Measurements from ENCODE around the gene C1QTNF5. TPM values are rescaled to one million over a fixed set of nuclear protein-coding genes. Genes with fewer than 3 reads are reported as not detected.
A peak's percentile ranks its signal among the peaks of the same experiment; 100 is the strongest.

The C1QTNF5 gene
- total RNA-seq, 4 donors from 2014 or later = 4.0 to 16.0 (median 6.0) TPM

GRCh38 chr11:119369132-119369925 is 28.6 kb upstream of the C1QTNF5 start:
- Histone ChIP-seq H3K27ac (peak overlapping the region; percentile 96 to 99 (median 98)), H3K4me3 (peak overlapping the region in 2 of 4 donors; percentile 17 to 24), H3K9me3 (no peaks in the 10 kb centered on the region), H3K4me1 (peaks cover 97 to 99% of the 10 kb centered on the region in 2 donors), H3K27me3 (no peaks in the 10 kb centered on the region), H3K36me3 (no peaks in the 10 kb centered on the region)
- peak; percentile 8 to 12 for ATAC-seq
- in situ Hi-C loops (cut with MboI; ENCODE audit: low sequenced_read_pairs in 4 of 4) = no loop called here
- intact Hi-C loops (cut with DNase I; ENCODE audit: low total_unique reads) = no loop called here
- peak in 1 of 2 donors; percentile 15 for TF ChIP-seq POLR2A (IDR thresholded peaks at IDR 0.05)
- no peak for TF ChIP-seq CTCF (IDR thresholded peaks at IDR 0.05 in 4 of 5, conservative IDR thresholded peaks at IDR 0.05 in 1 of 5)
- peak; percentile 75 to 88 for DNase-seq

- in situ Hi-C loops (cut with MboI; ENCODE audit: low sequenced_read_pairs in 4 of 4) = no loop called here
- peak overlapping the region; percentile 96 to 99 (median 98) for H3K27ac ChIP-seq
- intact Hi-C loops (cut with DNase I; ENCODE audit: low total_unique reads) = loop anchor here (1.0 kb wide), 1 partner anchor 8 kb away; no protein-coding TSS in a partner anchor
- ATAC-seq (peak; percentile 7 to 10), DNase-seq (peak; percentile 83 to 98)
- peak in 1 of 5 experiments; percentile 1 for TF ChIP-seq CTCF (IDR thresholded peaks at IDR 0.05 in 4 of 5, conservative IDR thresholded peaks at IDR 0.05 in 1 of 5)
- peak; percentile 40 to 62 for TF ChIP-seq POLR2A (IDR thresholded peaks at IDR 0.05)
- no peaks in the 10 kb centered on the region for H3K36me3 ChIP-seq
- H3K4me1 ChIP-seq = peaks cover 89 to 93% of the 10 kb centered on the region in 2 donors
- H3K4me3 ChIP-seq = peak overlapping the region in 2 of 4 donors; percentile 17 to 24
- H3K9me3 ChIP-seq = no peaks in the 10 kb centered on the region
- no peaks in the 10 kb centered on the region for H3K27me3 ChIP-seq
Observed at GRCh38 chr11:119368121-119369034, 27.7 kb upstream of the C1QTNF5 start.

- no peaks in the 10 kb centered on the region for H3K36me3 ChIP-seq
- intact Hi-C loops (cut with DNase I; ENCODE audit: low total_unique reads) = loop anchor here (1.0 kb wide), 1 partner anchor 9 kb away; no protein-coding TSS in a partner anchor
- H3K27ac ChIP-seq = peak overlapping the region; percentile 96 to 99 (median 98)
- TF ChIP-seq CTCF (IDR thresholded peaks at IDR 0.05 in 4 of 5, conservative IDR thresholded peaks at IDR 0.05 in 1 of 5) (peak in 3 of 5 experiments; percentile 8 to 42 (median 20)), POLR2A (IDR thresholded peaks at IDR 0.05) (no peak)
- no peaks in the 10 kb centered on the region for H3K9me3 ChIP-seq
- in situ Hi-C loops (cut with MboI; ENCODE audit: low sequenced_read_pairs in 4 of 4) = no loop called here
- peak overlapping the region in 1 of 4 donors; percentile 11 for H3K4me3 ChIP-seq
- DNase-seq (peak in 1 of 2 donors; percentile 77), ATAC-seq (no peak)
- no peaks in the 10 kb centered on the region for H3K27me3 ChIP-seq
- peaks cover 82 to 93% of the 10 kb centered on the region in 2 donors for H3K4me1 ChIP-seq
Observed at GRCh38 chr11:119367661-119368120, 27.0 kb upstream of the C1QTNF5 start.

GRCh38 chr11:119366690-119367620 is 26.3 kb upstream of the C1QTNF5 start:
- no peak for DNase-seq
- H3K4me1 ChIP-seq = peaks cover 80 to 93% of the 10 kb centered on the region in 2 donors
- in situ Hi-C loops (cut with MboI; ENCODE audit: low sequenced_read_pairs in 4 of 4) = no loop called here

More at GRCh38 chr11:119366690-119367620, 26.3 kb upstream of the C1QTNF5 start:
- intact Hi-C loops (cut with DNase I; ENCODE audit: low total_unique reads) = no loop called here
- TF ChIP-seq POLR2A (IDR thresholded peaks at IDR 0.05) = no peak
- no peak for TF ChIP-seq CTCF (IDR thresholded peaks at IDR 0.05 in 4 of 5, conservative IDR thresholded peaks at IDR 0.05 in 1 of 5)
- H3K4me3 ChIP-seq = no peak overlapping the region
- no peaks in the 10 kb centered on the region for H3K9me3 ChIP-seq
- H3K27ac ChIP-seq = peak overlapping the region; percentile 96 to 99 (median 98)
- ATAC-seq = no peak
- H3K27me3 ChIP-seq = no peaks in the 10 kb centered on the region
- no peaks in the 10 kb centered on the region for H3K36me3 ChIP-seq

Measured in gastrocnemius medialis (tissue), 4 donors.